CD1c-positive myeloid dendritic cell (primary cell): ENCODE data around the gene BBX.
A peak's percentile ranks its signal among the peaks of the same experiment; 100 is the strongest.
"Not testable (repeated sequence)": the region's sequence is repeated elsewhere in the genome, so short reads cannot be mapped to it uniquely, and the experiment has no call there.

Experiments
- DNase-seq: peaks from one replicate; pipeline ENCODE4 v3.0.0-alpha.2; 2016; ENCODE audit errors: extremely low spot score

BBX gene

GRCh38 chr3:107684431-107684925 is 161.7 kb downstream of the BBX start:
- DNase-seq = no peak

GRCh38 chr3:107685383-107685782 is 162.6 kb downstream of the BBX start:
- DNase-seq = no peak

GRCh38 chr3:107687056-107687581 is 164.4 kb downstream of the BBX start:
- no peak for DNase-seq

- no peak for DNase-seq
Measured at GRCh38 chr3:107689355-107689754, 166.6 kb downstream of the BBX start.

GRCh38 chr3:107690522-107691138 is 167.9 kb downstream of the BBX start:
- peak; percentile 71 for DNase-seq

- not testable (repeated sequence) for DNase-seq
Measured at GRCh38 chr3:107691984-107692383, 169.2 kb downstream of the BBX start.

- not testable (repeated sequence) for DNase-seq
Measured at GRCh38 chr3:107697348-107697747, 174.6 kb downstream of the BBX start.

GRCh38 chr3:107697855-107698254 is 175.1 kb downstream of the BBX start:
- not testable (repeated sequence) for DNase-seq

GRCh38 chr3:107699682-107700081 is 176.9 kb downstream of the BBX start:
- no peak for DNase-seq

GRCh38 chr3:107701299-107701698 is 178.5 kb downstream of the BBX start:
- no peak for DNase-seq

GRCh38 chr3:107704477-107704876 is 181.7 kb downstream of the BBX start:
- no peak for DNase-seq

GRCh38 chr3:107705046-107705445 is 182.3 kb downstream of the BBX start:
- DNase-seq = no peak

GRCh38 chr3:107710851-107711250 is 188.1 kb downstream of the BBX start:
- DNase-seq = no peak

- DNase-seq = no peak
Measured at GRCh38 chr3:107716734-107717133, 194.0 kb downstream of the BBX start.

GRCh38 chr3:107718547-107718946 is 195.8 kb downstream of the BBX start:
- no peak for DNase-seq

- no peak for DNase-seq
Measured at GRCh38 chr3:107727102-107727501, 204.3 kb downstream of the BBX start.

- no peak for DNase-seq
Measured at GRCh38 chr3:107729686-107730085, 206.9 kb downstream of the BBX start.

GRCh38 chr3:107734317-107734716 is 211.6 kb downstream of the BBX start:
- DNase-seq = no peak

- DNase-seq = no peak
Measured at GRCh38 chr3:107737914-107738313, 215.2 kb downstream of the BBX start.

GRCh38 chr3:107738486-107739183 is 215.9 kb downstream of the BBX start:
- DNase-seq = peak; percentile 17

GRCh38 chr3:107739227-107739626 is 216.5 kb downstream of the BBX start:
- no peak for DNase-seq

- DNase-seq = peak; percentile 59
Measured at GRCh38 chr3:107740992-107741896, 218.5 kb downstream of the BBX start.
